Measurements from ENCODE around the gene MYO15B. TPM values are rescaled to one million over a fixed set of nuclear protein-coding genes. Genes with fewer than 3 reads are reported as not detected.

MYO15B gene
- total RNA-seq, 1 experiment from 2014 or later, result 30.3 TPM

- TF ChIP-seq, protein P1, sequence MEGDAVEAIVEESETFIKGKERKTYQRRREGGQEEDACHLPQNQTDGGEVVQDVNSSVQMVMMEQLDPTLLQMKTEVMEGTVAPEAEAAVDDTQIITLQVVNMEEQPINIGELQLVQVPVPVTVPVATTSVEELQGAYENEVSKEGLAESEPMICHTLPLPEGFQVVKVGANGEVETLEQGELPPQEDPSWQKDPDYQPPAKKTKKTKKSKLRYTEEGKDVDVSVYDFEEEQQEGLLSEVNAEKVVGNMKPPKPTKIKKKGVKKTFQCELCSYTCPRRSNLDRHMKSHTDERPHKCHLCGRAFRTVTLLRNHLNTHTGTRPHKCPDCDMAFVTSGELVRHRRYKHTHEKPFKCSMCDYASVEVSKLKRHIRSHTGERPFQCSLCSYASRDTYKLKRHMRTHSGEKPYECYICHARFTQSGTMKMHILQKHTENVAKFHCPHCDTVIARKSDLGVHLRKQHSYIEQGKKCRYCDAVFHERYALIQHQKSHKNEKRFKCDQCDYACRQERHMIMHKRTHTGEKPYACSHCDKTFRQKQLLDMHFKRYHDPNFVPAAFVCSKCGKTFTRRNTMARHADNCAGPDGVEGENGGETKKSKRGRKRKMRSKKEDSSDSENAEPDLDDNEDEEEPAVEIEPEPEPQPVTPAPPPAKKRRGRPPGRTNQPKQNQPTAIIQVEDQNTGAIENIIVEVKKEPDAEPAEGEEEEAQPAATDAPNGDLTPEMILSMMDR (IDR thresholded peaks at IDR 0.05 in 2 of 3, conservative IDR thresholded peaks at IDR 0.05 in 1 of 3; ENCODE audit: borderline replicate concordance in 1 of 3, insufficient read depth in 1 of 3, low read depth in 2 of 3, low read length in 2 of 3), result no peak
- TF ChIP-seq, protein P2, sequence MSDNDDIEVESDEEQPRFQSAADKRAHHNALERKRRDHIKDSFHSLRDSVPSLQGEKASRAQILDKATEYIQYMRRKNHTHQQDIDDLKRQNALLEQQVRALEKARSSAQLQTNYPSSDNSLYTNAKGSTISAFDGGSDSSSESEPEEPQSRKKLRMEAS (IDR thresholded peaks at IDR 0.05), result no peak
- TF ChIP-seq ZFX (IDR thresholded peaks at IDR 0.05), result no peak
- no peak for TF ChIP-seq SIN3A (IDR thresholded peaks at IDR 0.05; ENCODE audit: low read depth)
Observed at GRCh38 chr17:75624714-75625345, 37.2 kb downstream of the MYO15B start (continued).

DNA sequence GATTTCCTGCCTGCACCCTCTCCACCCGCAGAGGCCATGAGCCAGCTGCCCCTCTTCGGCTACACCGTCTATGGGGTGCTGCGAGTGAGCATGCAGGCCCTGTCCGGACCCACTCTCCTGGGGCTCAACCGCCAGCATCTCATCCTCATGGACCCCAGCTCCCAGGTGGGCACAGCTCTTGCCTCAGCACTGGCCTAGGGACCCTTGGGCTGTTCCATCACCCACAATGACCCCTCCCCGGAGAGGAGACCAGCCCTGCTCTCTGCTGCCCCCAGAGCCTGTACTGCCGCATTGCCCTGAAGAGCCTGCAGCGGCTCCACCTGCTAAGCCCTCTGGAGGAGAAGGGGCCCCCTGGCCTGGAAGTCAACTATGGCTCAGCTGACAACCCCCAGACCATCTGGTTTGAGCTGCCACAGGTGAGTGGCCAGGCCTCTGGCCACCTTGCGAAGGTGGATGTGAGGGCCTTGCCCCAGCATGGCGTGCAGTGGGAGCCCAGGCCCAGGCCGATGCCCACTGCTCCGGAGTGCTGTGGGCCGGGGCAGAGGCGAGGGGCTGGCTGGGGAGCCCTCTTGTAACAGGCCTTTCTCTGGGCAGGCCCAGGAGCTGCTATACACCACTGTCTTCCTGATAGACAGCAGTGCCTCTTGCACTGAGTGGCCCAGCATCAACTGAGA, 38.4 kb downstream of the MYO15B start:
- Histone ChIP-seq H3K9me3 (ENCODE audit: control insufficient read depth in 1 of 2, insufficient read depth in 1 of 2, low read depth in 1 of 2, low read length in 2 of 2) (no peaks in the 10 kb centered on the region), H2AFZ (ENCODE audit: low read depth, low read length, poor library complexity, severe bottlenecking) (no peak overlapping the region), H3K27ac (ENCODE audit: low read depth, low read length) (no peak overlapping the region; the same call in 1 of the 2 replicates), H4K20me1 (ENCODE audit: insufficient read depth) (no peaks in the 10 kb centered on the region), H3K4me3 (replicated peaks in 1 of 2; ENCODE audit: low read depth in 1 of 2, low read length in 2 of 2) (no peak overlapping the region), H3K79me2 (ENCODE audit: insufficient read depth, low read length) (no peaks in the 10 kb centered on the region), H3K27me3 (ENCODE audit: insufficient read depth, low read length) (no peaks in the 10 kb centered on the region), H3K4me2 (ENCODE audit: low read length) (no peak overlapping the region), H3K9ac (ENCODE audit: low read length) (no peak overlapping the region), H3K4me1 (ENCODE audit: control insufficient read depth in 1 of 2, insufficient read depth in 2 of 2, low read length in 2 of 2) (no peaks in the 10 kb centered on the region; a peak in 1 of 4 replicates), H3K9me2 (ENCODE audit: insufficient read depth) (no peaks in the 10 kb centered on the region), H3K36me3 (ENCODE audit: control insufficient read depth in 1 of 2, insufficient read depth in 2 of 2, low read length in 2 of 2) (no peaks in the 10 kb centered on the region)
- ChIA-PET RAD21 (ENCODE audit: low non-redundant PET in 1 of 2, low total read pairs in 2 of 2, uncharacterized antibody in 2 of 2, unreplicated experiment in 2 of 2) (no interaction called here), POLR2A (no interaction called here), CTCF (interaction anchor here (0.8 to 2.0 kb wide), 4 partner anchors 10 to 137 kb away, joined by 3 to 13 read pairs (median 4); a partner anchor contains a TSS)
- DNase-seq (ENCODE audit: low read depth, low spot score) (no peak), ATAC-seq (peak; percentile 86)
- TF ChIP-seq RAD21 (IDR thresholded peaks at IDR 0.05; ENCODE audit: low read depth) (peak; percentile 57), ELF1 (IDR thresholded peaks at IDR 0.05; ENCODE audit: borderline replicate concordance, low read depth) (no peak), ZBTB33 (IDR thresholded peaks at IDR 0.05; ENCODE audit: extremely low read depth, insufficient replicate concordance, low read length) (no peak), CEBPB (IDR thresholded peaks at IDR 0.05; ENCODE audit: low read depth) (no peak), SP1 (IDR thresholded peaks at IDR 0.05; ENCODE audit: low read depth) (no peak), ZFX (IDR thresholded peaks at IDR 0.05) (0 out of 2 replicates have a peak, but pooled peaks have one; percentile 19)
- TF ChIP-seq, protein P1 (IDR thresholded peaks at IDR 0.05 in 2 of 3, conservative IDR thresholded peaks at IDR 0.05 in 1 of 3; ENCODE audit: borderline replicate concordance in 1 of 3, insufficient read depth in 1 of 3, low read depth in 2 of 3, low read length in 2 of 3), result peak; percentile 67 to 99 (median 98); a peak in 5 of 6 replicates
- BruUV-seq (replicated peaks), result no TSS peak
- intact Hi-C loops (cut with micrococcal nuclease), result no loop called here

Measured in HCT116 (cell line).